AG04449 (cell line): ENCODE results near the gene CDYL.

ENCODE experiments used
- CTCF ChIA-PET: fragments of 350-600 bp; formaldehyde crosslinking; extraction: SDS; loops from one replicate; lab custom pipeline; 2021; ENCODE audit warnings: antibody characterized with exemption; lab: Yijun Ruan, JAX
- POLR2A ChIA-PET: fragments of 400-600, 350-600 bp; formaldehyde crosslinking; extraction: SDS; loops from one replicate; lab custom pipeline; 2020; ENCODE audit warnings: antibody characterized with exemption, inconsistent platforms; lab: Yijun Ruan, JAX
- DNase-seq: peaks from one replicate; pipeline ENCODE4 v3.0.0-alpha.2; 2010; ENCODE audit warnings: low read depth, low spot score
- H3K4me3 ChIP-seq: 2 replicates; pipeline ENCODE4 v1.5.1; 2011; ENCODE audit warnings: low read depth, mild to moderate bottlenecking, control low read depth, low read length
- TF ChIP-seq, protein P1 (sequence below): IDR thresholded peaks from one replicate; pipeline ENCODE4 v1.5.1; 2011; ENCODE audit warnings: mild to moderate bottlenecking, moderate library complexity, low read length, control low read depth, inconsistent platforms; ENCODE audit not compliant: insufficient read depth; ENCODE audit errors: missing control alignments

CDYL gene

DNA sequence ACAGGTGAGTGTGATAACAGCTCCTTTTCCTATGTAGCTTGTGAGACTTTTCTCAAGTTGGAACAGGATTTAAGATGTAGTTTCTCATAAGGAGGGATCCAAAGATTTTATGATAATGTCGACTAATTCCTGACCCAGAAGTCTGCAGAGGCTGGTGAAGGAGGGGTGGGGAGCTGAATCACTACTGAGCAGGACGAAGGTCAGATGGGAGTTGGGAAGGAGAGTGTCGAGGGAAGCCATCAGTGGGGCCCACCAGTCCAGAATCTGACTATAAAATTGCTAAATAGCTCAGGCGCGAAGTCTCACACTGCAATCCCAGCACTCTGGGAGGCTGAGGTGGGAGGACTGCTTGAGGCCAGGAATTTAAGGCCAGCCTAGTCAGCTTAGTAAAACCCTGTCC, 32.3 kb upstream of the CDYL start:
- no peak for DNase-seq
- POLR2A ChIA-PET: interaction anchor here (0.9 kb wide), 1 partner anchor 10 kb away, joined by 3 read pairs; no protein-coding TSS in a partner anchor
- CTCF ChIA-PET: no interaction called here
- H3K4me3 ChIP-seq: no peak overlapping the region
- TF ChIP-seq, protein P1, sequence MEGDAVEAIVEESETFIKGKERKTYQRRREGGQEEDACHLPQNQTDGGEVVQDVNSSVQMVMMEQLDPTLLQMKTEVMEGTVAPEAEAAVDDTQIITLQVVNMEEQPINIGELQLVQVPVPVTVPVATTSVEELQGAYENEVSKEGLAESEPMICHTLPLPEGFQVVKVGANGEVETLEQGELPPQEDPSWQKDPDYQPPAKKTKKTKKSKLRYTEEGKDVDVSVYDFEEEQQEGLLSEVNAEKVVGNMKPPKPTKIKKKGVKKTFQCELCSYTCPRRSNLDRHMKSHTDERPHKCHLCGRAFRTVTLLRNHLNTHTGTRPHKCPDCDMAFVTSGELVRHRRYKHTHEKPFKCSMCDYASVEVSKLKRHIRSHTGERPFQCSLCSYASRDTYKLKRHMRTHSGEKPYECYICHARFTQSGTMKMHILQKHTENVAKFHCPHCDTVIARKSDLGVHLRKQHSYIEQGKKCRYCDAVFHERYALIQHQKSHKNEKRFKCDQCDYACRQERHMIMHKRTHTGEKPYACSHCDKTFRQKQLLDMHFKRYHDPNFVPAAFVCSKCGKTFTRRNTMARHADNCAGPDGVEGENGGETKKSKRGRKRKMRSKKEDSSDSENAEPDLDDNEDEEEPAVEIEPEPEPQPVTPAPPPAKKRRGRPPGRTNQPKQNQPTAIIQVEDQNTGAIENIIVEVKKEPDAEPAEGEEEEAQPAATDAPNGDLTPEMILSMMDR: no peak

DNA sequence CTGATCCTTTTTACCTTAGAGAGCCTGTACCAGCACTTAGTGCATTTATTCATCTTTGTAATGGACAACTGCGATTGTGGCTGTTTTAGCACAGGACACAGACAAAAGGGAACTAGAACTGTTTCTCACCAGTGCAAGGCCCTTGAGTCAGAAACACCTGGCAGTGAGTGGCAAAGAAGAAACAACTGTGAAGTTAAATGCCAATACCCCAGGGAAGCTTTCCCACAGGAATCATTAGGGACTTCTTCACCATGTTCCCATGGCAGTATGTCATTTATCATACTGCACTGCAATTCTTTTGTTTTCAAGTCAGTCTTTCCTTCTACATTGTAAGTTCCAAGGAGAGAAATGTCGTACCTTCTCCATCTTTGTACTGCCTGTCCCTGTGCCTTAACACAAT, 28.6 kb upstream of the CDYL start:
- no peak for DNase-seq
- no peak overlapping the region for H3K4me3 ChIP-seq
- POLR2A ChIA-PET: no interaction called here
- CTCF ChIA-PET: interaction anchor here (1.6 to 2.6 kb wide), 2 partner anchors 10 to 12 kb away, joined by 3 to 7 read pairs; no protein-coding TSS in a partner anchor
- TF ChIP-seq, protein P1: no peak

DNA sequence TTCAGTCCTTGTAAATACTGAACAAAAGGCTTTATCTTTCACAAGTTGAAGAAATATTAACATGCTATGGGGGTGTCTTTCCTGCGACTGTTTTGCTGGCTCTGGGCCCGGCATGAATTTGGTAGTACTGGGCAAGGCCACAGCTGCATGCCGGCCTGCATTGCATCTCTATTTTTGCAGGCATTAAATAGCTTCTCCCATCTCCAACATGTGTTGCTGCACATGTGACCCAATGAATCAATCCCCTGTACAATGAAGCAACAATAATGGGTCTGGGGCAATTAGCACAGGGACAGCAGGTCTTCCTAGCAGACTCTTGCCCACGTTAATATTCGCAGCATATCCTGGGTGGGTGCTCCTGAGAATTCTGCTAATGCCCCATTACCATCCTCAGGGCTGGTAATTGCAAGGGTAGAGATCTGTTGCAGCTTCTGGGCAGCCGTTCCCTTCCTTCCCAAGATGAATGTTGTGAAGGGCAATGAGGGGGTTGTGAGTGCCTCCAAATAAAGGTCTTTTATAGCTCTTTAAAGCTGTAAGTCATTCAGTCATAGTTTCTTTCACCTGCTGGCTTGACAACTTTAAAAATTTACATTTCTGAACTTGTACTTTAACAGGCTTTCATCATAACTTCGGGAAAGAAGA, 24.3 kb upstream of the CDYL start:
- no peak for DNase-seq
- no peak overlapping the region for H3K4me3 ChIP-seq
- TF ChIP-seq, protein P1: no peak
- POLR2A ChIA-PET: no interaction called here
- CTCF ChIA-PET: no interaction called here

DNA sequence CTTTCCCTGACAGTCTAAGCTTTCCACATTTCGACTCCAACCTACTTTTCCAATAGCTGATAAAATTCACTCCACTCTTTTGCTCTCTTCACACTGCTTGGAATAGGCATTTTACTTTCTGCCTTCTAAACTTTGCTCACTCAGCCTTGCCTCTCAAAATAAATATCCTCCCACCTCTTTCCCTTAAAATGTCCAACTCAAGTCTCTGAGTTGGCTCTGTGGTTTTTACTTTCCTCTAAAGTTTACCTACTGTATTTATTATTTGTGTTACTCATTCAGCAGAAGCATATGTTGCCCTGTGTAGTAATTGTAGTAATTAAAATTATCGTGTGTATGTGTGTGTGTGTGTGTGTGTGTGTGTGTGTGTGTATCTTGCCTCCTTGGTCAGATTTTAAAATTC, 20.0 kb upstream of the CDYL start:
- CTCF ChIA-PET: interaction anchor here (1.5 kb wide), 1 partner anchor 404 kb away, joined by 3 read pairs; no protein-coding TSS in a partner anchor
- H3K4me3 ChIP-seq: no peak overlapping the region
- DNase-seq: no peak
- POLR2A ChIA-PET: no interaction called here
- TF ChIP-seq, protein P1: no peak

DNA sequence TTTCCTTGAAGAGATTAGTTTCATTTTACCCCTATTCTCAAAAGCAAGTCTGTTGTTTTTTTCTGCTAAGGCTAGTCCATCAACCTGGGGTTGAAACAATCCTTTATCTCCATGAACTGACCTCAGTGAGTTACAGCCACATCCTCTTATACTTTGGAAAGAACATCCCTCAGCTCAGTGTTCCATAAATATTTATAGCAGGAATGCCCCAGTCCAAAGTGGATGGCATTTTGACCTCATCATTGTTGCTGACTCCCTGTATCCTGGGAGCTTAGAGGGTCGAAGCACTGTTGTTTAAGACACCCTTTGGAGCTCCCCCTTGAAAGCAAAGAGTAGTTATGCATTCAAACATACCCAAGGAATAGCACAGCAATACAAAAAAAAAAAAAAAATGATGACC, 16.2 kb upstream of the CDYL start:
- TF ChIP-seq, protein P1: no peak
- no peak for DNase-seq
- H3K4me3 ChIP-seq: no peak overlapping the region
- ChIA-PET POLR2A (no interaction called here), CTCF (no interaction called here)

DNA sequence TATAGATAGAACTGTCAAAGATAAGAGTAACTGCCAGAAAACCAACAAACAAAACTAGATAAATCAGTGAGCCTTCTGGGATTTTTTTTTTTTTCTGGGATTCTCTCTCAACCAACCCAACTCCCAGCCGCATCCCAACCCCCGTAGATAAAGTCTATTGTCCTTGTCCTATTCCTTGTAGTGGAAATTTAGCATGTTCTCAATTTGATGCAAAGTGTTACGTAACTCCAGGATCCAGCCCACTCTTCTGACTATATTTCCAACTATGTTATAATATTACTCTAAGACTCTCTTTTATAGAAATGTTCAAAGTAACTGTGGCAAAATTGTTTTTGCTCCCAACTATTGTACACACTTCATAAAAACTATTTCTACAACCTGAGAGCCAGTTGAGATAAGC, 15.4 kb upstream of the CDYL start:
- DNase-seq: no peak
- TF ChIP-seq, protein P1: no peak
- no peak overlapping the region for H3K4me3 ChIP-seq
- CTCF ChIA-PET: no interaction called here
- POLR2A ChIA-PET: no interaction called here
